ENCODE results near the gene DBNDD1. TPM values are rescaled to one million over a fixed set of nuclear protein-coding genes. Genes with fewer than 3 reads are reported as not detected.

Gene DBNDD1
- total and polyA plus RNA-seq, 4 donors: 0.09 to 1.5 (median 0.82) TPM

DNA sequence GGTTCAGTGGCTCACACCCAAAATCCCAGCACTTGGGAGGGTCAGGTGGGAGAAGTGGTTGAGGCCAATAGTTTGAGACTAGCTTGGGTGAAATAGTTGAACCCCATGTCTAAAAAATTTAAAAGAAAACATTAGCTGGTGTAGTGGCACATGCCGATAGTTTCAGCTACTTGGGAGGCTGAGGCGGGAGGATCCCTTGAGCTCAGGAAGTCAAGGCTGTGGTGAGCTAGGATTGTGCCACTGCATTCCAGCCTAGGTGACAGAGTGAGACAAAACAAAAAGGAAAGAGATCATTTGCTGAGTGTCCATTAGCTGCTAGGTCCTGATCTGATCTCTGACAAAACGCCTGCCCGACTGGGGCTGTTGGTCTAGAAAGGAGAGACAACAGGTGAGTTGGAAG, 14.1 kb upstream of the DBNDD1 start:
- H3K9me3 ChIP-seq (ENCODE audit: control insufficient read depth in 4 of 4, low read length in 3 of 4): no peaks in the 10 kb centered on the region
- TF ChIP-seq NR2F2 (IDR thresholded peaks at IDR 0.05) (no peak), FOXA1 (IDR thresholded peaks at IDR 0.05) (no peak), HNF4G (IDR thresholded peaks at IDR 0.05) (no peak), RAD21 (IDR thresholded peaks at IDR 0.05) (no peak), YY1 (IDR thresholded peaks at IDR 0.05) (no peak), EGR1 (IDR thresholded peaks at IDR 0.05; ENCODE audit: low read depth in 2 of 2) (no peak), FOXA2 (IDR thresholded peaks at IDR 0.05) (no peak)
- TF ChIP-seq, protein P1, sequence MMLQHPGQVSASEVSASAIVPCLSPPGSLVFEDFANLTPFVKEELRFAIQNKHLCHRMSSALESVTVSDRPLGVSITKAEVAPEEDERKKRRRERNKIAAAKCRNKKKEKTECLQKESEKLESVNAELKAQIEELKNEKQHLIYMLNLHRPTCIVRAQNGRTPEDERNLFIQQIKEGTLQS (IDR thresholded peaks at IDR 0.05): no peak
- H3K4me1 ChIP-seq (ENCODE audit: control insufficient read depth in 4 of 4, insufficient read depth in 4 of 4, low read length in 3 of 4): no peaks in the 10 kb centered on the region
- no peak overlapping the region for H3K9ac ChIP-seq (ENCODE audit: low read depth in 1 of 2, low read length in 2 of 2)
- 92% methylated on average over 4 of the region's 4 CpGs for WGBS
- H3K4me3 ChIP-seq (ENCODE audit: low read depth in 1 of 3, low read length in 3 of 3): no peak overlapping the region
- H3K27ac ChIP-seq (ENCODE audit: low read depth in 1 of 2, low read length in 2 of 2): no peak overlapping the region
- peaks cover 0 to 37% (median 10%) of the 10 kb centered on the region in 4 donors for H3K36me3 ChIP-seq (ENCODE audit: control insufficient read depth in 4 of 4, insufficient read depth in 3 of 4, low read depth in 1 of 4, low read length in 3 of 4)
- H3K27me3 ChIP-seq (ENCODE audit: control insufficient read depth in 4 of 4, insufficient read depth in 4 of 4, low read length in 3 of 4): no peaks in the 10 kb centered on the region
- no peak for DNase-seq (ENCODE audit: low spot score)

DNA sequence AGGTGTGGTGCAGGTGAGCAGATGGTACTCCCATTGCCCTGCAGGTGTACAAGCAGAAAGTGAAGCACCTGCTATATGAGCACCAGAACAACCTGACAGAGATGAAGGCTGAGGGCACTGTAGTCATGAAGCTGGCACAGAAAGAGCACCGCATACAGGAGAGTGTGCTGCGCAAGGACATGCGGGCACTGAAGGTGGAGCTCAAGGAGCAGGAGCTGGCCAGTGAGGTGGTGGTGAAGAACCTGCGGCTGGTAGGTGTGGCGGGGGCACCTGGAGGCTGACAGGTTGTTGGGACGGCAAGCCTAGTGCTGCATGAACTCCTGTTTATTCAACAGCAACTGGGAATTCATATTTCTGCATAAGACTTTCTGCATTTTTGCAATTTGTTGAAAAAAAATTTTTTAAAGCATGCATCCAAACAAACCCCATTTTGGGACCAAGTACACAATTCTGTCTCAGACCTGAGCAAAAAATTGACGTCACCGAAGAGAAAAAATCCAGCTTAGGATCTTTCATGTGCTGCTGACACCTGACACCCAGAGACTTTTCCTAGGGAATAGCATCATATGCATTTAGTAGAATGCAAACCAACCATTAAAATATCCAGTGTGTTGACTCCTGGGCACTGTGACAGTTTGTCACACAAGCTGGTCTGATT, 13.5 kb upstream of the DBNDD1 start:
- TF ChIP-seq HNF4A (conservative IDR thresholded peaks at IDR 0.05): no peak
- TF ChIP-seq EGR1 (IDR thresholded peaks at IDR 0.05; ENCODE audit: low read depth in 2 of 2): no peak
- TF ChIP-seq, protein P2, sequence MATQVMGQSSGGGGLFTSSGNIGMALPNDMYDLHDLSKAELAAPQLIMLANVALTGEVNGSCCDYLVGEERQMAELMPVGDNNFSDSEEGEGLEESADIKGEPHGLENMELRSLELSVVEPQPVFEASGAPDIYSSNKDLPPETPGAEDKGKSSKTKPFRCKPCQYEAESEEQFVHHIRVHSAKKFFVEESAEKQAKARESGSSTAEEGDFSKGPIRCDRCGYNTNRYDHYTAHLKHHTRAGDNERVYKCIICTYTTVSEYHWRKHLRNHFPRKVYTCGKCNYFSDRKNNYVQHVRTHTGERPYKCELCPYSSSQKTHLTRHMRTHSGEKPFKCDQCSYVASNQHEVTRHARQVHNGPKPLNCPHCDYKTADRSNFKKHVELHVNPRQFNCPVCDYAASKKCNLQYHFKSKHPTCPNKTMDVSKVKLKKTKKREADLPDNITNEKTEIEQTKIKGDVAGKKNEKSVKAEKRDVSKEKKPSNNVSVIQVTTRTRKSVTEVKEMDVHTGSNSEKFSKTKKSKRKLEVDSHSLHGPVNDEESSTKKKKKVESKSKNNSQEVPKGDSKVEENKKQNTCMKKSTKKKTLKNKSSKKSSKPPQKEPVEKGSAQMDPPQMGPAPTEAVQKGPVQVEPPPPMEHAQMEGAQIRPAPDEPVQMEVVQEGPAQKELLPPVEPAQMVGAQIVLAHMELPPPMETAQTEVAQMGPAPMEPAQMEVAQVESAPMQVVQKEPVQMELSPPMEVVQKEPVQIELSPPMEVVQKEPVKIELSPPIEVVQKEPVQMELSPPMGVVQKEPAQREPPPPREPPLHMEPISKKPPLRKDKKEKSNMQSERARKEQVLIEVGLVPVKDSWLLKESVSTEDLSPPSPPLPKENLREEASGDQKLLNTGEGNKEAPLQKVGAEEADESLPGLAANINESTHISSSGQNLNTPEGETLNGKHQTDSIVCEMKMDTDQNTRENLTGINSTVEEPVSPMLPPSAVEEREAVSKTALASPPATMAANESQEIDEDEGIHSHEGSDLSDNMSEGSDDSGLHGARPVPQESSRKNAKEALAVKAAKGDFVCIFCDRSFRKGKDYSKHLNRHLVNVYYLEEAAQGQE (IDR thresholded peaks at IDR 0.05): no peak
- TF ChIP-seq YY1 (IDR thresholded peaks at IDR 0.05): no peak
- no peak for TF ChIP-seq GABPA (IDR thresholded peaks at IDR 0.05 in 1 of 2, conservative IDR thresholded peaks at IDR 0.05 in 1 of 2)
- no peak for TF ChIP-seq FOXA2 (IDR thresholded peaks at IDR 0.05)
- TF ChIP-seq, protein P3, sequence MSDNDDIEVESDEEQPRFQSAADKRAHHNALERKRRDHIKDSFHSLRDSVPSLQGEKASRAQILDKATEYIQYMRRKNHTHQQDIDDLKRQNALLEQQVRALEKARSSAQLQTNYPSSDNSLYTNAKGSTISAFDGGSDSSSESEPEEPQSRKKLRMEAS (IDR thresholded peaks at IDR 0.05): no peak
- TF ChIP-seq SP1 (IDR thresholded peaks at IDR 0.05): no peak
- TF ChIP-seq JUND (IDR thresholded peaks at IDR 0.05): no peak
- TF ChIP-seq, protein P4, sequence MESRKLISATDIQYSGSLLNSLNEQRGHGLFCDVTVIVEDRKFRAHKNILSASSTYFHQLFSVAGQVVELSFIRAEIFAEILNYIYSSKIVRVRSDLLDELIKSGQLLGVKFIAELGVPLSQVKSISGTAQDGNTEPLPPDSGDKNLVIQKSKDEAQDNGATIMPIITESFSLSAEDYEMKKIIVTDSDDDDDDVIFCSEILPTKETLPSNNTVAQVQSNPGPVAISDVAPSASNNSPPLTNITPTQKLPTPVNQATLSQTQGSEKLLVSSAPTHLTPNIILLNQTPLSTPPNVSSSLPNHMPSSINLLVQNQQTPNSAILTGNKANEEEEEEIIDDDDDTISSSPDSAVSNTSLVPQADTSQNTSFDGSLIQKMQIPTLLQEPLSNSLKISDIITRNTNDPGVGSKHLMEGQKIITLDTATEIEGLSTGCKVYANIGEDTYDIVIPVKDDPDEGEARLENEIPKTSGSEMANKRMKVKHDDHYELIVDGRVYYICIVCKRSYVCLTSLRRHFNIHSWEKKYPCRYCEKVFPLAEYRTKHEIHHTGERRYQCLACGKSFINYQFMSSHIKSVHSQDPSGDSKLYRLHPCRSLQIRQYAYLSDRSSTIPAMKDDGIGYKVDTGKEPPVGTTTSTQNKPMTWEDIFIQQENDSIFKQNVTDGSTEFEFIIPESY (IDR thresholded peaks at IDR 0.05): no peak
- no peak for TF ChIP-seq RAD21 (IDR thresholded peaks at IDR 0.05)
- TF ChIP-seq HNF4G (IDR thresholded peaks at IDR 0.05): no peak
- TF ChIP-seq, protein P5, sequence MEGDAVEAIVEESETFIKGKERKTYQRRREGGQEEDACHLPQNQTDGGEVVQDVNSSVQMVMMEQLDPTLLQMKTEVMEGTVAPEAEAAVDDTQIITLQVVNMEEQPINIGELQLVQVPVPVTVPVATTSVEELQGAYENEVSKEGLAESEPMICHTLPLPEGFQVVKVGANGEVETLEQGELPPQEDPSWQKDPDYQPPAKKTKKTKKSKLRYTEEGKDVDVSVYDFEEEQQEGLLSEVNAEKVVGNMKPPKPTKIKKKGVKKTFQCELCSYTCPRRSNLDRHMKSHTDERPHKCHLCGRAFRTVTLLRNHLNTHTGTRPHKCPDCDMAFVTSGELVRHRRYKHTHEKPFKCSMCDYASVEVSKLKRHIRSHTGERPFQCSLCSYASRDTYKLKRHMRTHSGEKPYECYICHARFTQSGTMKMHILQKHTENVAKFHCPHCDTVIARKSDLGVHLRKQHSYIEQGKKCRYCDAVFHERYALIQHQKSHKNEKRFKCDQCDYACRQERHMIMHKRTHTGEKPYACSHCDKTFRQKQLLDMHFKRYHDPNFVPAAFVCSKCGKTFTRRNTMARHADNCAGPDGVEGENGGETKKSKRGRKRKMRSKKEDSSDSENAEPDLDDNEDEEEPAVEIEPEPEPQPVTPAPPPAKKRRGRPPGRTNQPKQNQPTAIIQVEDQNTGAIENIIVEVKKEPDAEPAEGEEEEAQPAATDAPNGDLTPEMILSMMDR (IDR thresholded peaks at IDR 0.05; ENCODE audit: low read depth, low read length, missing input control): no peak
- no peak for TF ChIP-seq NR2F2 (IDR thresholded peaks at IDR 0.05)
- TF ChIP-seq, protein P1 (IDR thresholded peaks at IDR 0.05): no peak
- no peak overlapping the region for H3K4me3 ChIP-seq (ENCODE audit: low read depth in 1 of 3, low read length in 3 of 3)
- no peak for DNase-seq (ENCODE audit: low spot score)

More for the DNA sequence above, 13.5 kb upstream of the DBNDD1 start:
- H3K9me3 ChIP-seq (ENCODE audit: control insufficient read depth in 4 of 4, low read length in 3 of 4): no peaks in the 10 kb centered on the region
- H3K27ac ChIP-seq (ENCODE audit: low read depth in 1 of 2, low read length in 2 of 2): no peak overlapping the region
- no peaks in the 10 kb centered on the region for H3K27me3 ChIP-seq (ENCODE audit: control insufficient read depth in 4 of 4, insufficient read depth in 4 of 4, low read length in 3 of 4)
- no peaks in the 10 kb centered on the region for H3K4me1 ChIP-seq (ENCODE audit: control insufficient read depth in 4 of 4, insufficient read depth in 4 of 4, low read length in 3 of 4)
- peaks cover 0 to 31% (median 10%) of the 10 kb centered on the region in 4 donors for H3K36me3 ChIP-seq (ENCODE audit: control insufficient read depth in 4 of 4, insufficient read depth in 3 of 4, low read depth in 1 of 4, low read length in 3 of 4)
- no peak overlapping the region for H3K9ac ChIP-seq (ENCODE audit: low read depth in 1 of 2, low read length in 2 of 2)
- WGBS: 92% methylated on average over 8 of the region's 8 CpGs
